ENCODE results near the gene SH3BP1. TPM values are rescaled to one million over a fixed set of nuclear protein-coding genes. Genes with fewer than 3 reads are reported as not detected.

SH3BP1 gene
- polyA plus RNA-seq, 3 donors, result 20.0 to 214 (median 20.0) TPM

DNA sequence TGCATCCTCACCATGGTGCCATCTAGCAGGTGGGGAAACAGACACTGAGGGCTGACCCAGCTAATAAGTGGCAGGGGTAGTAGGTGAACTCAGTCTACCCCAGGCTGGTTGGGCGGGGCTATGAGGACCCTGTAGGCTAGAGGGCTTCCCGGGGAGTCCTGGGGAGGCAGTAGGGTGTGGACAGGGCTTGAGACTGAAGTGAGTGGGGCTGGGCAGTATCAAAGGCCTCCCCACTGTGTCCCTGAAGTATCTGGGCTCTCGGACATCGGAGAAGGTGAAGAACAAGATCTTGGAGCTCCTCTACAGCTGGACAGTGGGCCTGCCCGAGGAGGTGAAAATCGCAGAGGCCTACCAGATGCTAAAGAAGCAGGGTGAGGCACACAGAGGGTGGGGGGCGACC is 19.5 kb upstream of the SH3BP1 start:
- Histone ChIP-seq H3K27me3 (ENCODE audit: control insufficient read depth in 2 of 2, insufficient read depth in 2 of 2, low read length in 2 of 2) (no peaks in the 10 kb centered on the region), H3K36me3 (replicated peaks in 1 of 2; ENCODE audit: control insufficient read depth in 1 of 2, insufficient read depth in 2 of 2, low read length in 2 of 2) (peaks cover 65 to 83% of the 10 kb centered on the region in 2 donors), H3K9me3 (replicated peaks in 1 of 2; ENCODE audit: control insufficient read depth in 1 of 2, insufficient read depth in 1 of 2, low read length in 2 of 2) (no peaks in the 10 kb centered on the region), H3K79me2 (ENCODE audit: insufficient read depth, low read length) (no peaks in the 10 kb centered on the region), H3K9ac (ENCODE audit: insufficient read depth, low read length, poor library complexity, severe bottlenecking) (no peak overlapping the region), H2AFZ (ENCODE audit: insufficient read depth, low read depth, low read length, poor library complexity, severe bottlenecking) (no peak overlapping the region), H4K20me1 (ENCODE audit: insufficient read depth, low read length) (peaks cover 9% of the 10 kb centered on the region), H3K27ac (ENCODE audit: low read depth in 1 of 2, low read length in 2 of 2) (no peak overlapping the region), H3K4me1 (ENCODE audit: control insufficient read depth in 1 of 2, insufficient read depth in 2 of 2, low read length in 2 of 2) (peaks cover 4 to 5% of the 10 kb centered on the region in 2 donors), H3K4me3 (replicated peaks in 1 of 3; ENCODE audit: low read depth in 2 of 3, low read length in 3 of 3) (no peak overlapping the region), H3K4me2 (replicated peaks; ENCODE audit: extremely low read depth, low read length, poor library complexity, severe bottlenecking) (no peak overlapping the region)
- intact Hi-C loops (cut with micrococcal nuclease), result no loop called here
- TF ChIP-seq, protein P1, sequence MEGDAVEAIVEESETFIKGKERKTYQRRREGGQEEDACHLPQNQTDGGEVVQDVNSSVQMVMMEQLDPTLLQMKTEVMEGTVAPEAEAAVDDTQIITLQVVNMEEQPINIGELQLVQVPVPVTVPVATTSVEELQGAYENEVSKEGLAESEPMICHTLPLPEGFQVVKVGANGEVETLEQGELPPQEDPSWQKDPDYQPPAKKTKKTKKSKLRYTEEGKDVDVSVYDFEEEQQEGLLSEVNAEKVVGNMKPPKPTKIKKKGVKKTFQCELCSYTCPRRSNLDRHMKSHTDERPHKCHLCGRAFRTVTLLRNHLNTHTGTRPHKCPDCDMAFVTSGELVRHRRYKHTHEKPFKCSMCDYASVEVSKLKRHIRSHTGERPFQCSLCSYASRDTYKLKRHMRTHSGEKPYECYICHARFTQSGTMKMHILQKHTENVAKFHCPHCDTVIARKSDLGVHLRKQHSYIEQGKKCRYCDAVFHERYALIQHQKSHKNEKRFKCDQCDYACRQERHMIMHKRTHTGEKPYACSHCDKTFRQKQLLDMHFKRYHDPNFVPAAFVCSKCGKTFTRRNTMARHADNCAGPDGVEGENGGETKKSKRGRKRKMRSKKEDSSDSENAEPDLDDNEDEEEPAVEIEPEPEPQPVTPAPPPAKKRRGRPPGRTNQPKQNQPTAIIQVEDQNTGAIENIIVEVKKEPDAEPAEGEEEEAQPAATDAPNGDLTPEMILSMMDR (IDR thresholded peaks at IDR 0.05), result no peak
- Mint-ChIP-seq H3K27ac (peak overlapping the region in 2 of 7 donors; percentile 41 to 54), H3K4me1 (peaks cover 5% of the 10 kb centered on the region), H3K9me3 (no peaks in the 10 kb centered on the region), H3K27me3 (ENCODE audit: low read depth in 3 of 3) (peaks cover 0 to 1% (median 0%) of the 10 kb centered on the region in 3 donors), H3K36me3 (peaks cover 66 to 91% of the 10 kb centered on the region in 2 donors), H3K4me3 (no peak overlapping the region)
- peak in 1 of 3 donors; percentile 2 for DNase-seq
- WGBS (ENCODE audit: insufficient coverage), result 98% methylated on average over 6 of the region's 7 CpGs

DNA sequence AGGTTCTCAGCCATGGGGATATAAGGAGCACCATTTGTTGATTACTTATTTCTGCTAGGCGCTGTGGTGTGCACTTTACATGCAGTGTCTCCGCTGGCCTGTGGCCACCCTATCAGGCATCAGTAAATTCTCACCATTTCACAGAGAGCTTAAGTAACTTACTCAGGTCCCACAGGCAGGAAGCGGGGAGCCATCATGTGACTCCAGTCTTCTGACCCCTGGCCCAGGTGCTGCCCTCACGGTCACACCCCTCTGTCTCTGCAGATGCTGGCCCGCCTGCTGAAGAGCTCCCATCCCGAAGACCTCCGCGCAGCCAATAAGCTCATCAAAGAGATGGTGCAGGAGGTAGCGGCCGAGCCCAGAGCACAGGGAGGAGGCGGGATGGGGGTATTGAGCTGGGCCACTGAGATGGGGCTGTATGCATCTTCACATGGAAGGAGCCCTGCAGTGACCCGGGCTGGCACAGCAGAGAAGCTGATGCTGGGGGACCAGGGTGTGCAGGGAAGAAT is 18.1 kb upstream of the SH3BP1 start:
- Histone ChIP-seq H3K27me3 (ENCODE audit: control insufficient read depth in 2 of 2, insufficient read depth in 2 of 2, low read length in 2 of 2) (no peaks in the 10 kb centered on the region), H3K4me3 (replicated peaks in 1 of 3; ENCODE audit: low read depth in 2 of 3, low read length in 3 of 3) (no peak overlapping the region), H3K4me1 (ENCODE audit: control insufficient read depth in 1 of 2, insufficient read depth in 2 of 2, low read length in 2 of 2) (peaks cover 8 to 13% of the 10 kb centered on the region in 2 donors), H3K27ac (ENCODE audit: low read depth in 1 of 2, low read length in 2 of 2) (no peak overlapping the region), H4K20me1 (ENCODE audit: insufficient read depth, low read length) (peaks cover 9% of the 10 kb centered on the region), H3K9me3 (replicated peaks in 1 of 2; ENCODE audit: control insufficient read depth in 1 of 2, insufficient read depth in 1 of 2, low read length in 2 of 2) (no peaks in the 10 kb centered on the region), H3K36me3 (replicated peaks in 1 of 2; ENCODE audit: control insufficient read depth in 1 of 2, insufficient read depth in 2 of 2, low read length in 2 of 2) (peaks cover 67 to 89% of the 10 kb centered on the region in 2 donors), H3K4me2 (replicated peaks; ENCODE audit: extremely low read depth, low read length, poor library complexity, severe bottlenecking) (no peak overlapping the region), H2AFZ (ENCODE audit: insufficient read depth, low read depth, low read length, poor library complexity, severe bottlenecking) (no peak overlapping the region), H3K79me2 (ENCODE audit: insufficient read depth, low read length) (no peaks in the 10 kb centered on the region), H3K9ac (ENCODE audit: insufficient read depth, low read length, poor library complexity, severe bottlenecking) (no peak overlapping the region)
- H3K36me3 Mint-ChIP-seq, result peaks cover 72 to 93% of the 10 kb centered on the region in 2 donors
- peaks cover 13% of the 10 kb centered on the region for H3K4me1 Mint-ChIP-seq
- peaks cover 0 to 1% (median 0%) of the 10 kb centered on the region in 3 donors for H3K27me3 Mint-ChIP-seq (ENCODE audit: low read depth in 3 of 3)
- DNase-seq, result no peak
- TF ChIP-seq, protein P1 (IDR thresholded peaks at IDR 0.05), result no peak
- WGBS (ENCODE audit: insufficient coverage), result 97% methylated on average over 9 of the region's 12 CpGs
- intact Hi-C loops (cut with micrococcal nuclease), result no loop called here
- H3K9me3 Mint-ChIP-seq, result no peaks in the 10 kb centered on the region
- no peak overlapping the region for H3K4me3 Mint-ChIP-seq
- no peak overlapping the region for H3K27ac Mint-ChIP-seq

All from CD14-positive monocyte (primary cell).